PC-9 (cell line): ENCODE results near the gene LRRC59. TPM values are rescaled to one million over a fixed set of nuclear protein-coding genes. Genes with fewer than 3 reads are reported as not detected.
A peak's percentile ranks its signal among the peaks of the same experiment; 100 is the strongest.

Experiments used
- BruUV-seq: library from RNA; stranded (reverse); fragments of 400-500 nt; replicated peaks from 2 replicates; lab custom pipeline; 2021; lab: Mats Ljungman, UMichigan
- CTCF ChIA-PET: fragments of 300-600 bp; sonication (Branson Sonifier 250); formaldehyde crosslinking; loops from one replicate; lab custom pipeline; 2022; ENCODE audit warnings: antibody characterized with exemption; lab: Charles Lee
- POLR2A ChIA-PET: fragments of 300-600 bp; sonication (Branson Sonifier 250); formaldehyde crosslinking; loops from one replicate; lab custom pipeline; 2022; ENCODE audit warnings: antibody characterized with exemption; ENCODE audit not compliant: unreplicated experiment; lab: Charles Lee
- DNase-seq, 2 experiments: peaks; one replicate each; pipeline versions ENCODE4 v3.0.0 to v3.0.0-alpha.2; 2015 to 2022; ENCODE audit warnings: mixed read lengths in 1 of 2
- H2AFZ ChIP-seq: fragments of 200-600 bp; sonication (generic); 2 replicates; pipeline ENCODE4 v1.8.1; 2017; ENCODE audit warnings: antibody characterized with exemption
- H3F3A ChIP-seq: fragments of 200-600 bp; sonication (generic); 2 replicates; pipeline ENCODE4 v1.8.1; 2017; ENCODE audit warnings: antibody characterized with exemption, mild to moderate bottlenecking, low read depth; ENCODE audit not compliant: insufficient read depth
- H3K27ac ChIP-seq: fragments of 200-600 bp; sonication (generic); 2 replicates; pipeline ENCODE4 v1.6.1; 2016; ENCODE audit warnings: mixed run types
- H3K27me3 ChIP-seq: fragments of 200-600 bp; sonication (generic); 2 replicates; pipeline ENCODE4 v1.6.1; 2016; ENCODE audit warnings: low read depth, mixed run types; ENCODE audit not compliant: insufficient read depth
- H3K36me3 ChIP-seq: fragments of 200-600 bp; sonication (generic); 2 replicates; pipeline ENCODE4 v1.6.1; 2016; ENCODE audit warnings: low read depth, mixed run types
- H3K4me1 ChIP-seq: fragments of 200-600 bp; sonication (generic); replicated peaks from 2 replicates; pipeline ENCODE4 v1.6.1; 2016; ENCODE audit warnings: mixed run types; ENCODE audit not compliant: insufficient read depth
- H3K4me2 ChIP-seq: fragments of 200-600 bp; sonication (generic); 2 replicates; pipeline ENCODE4 v1.6.1; 2017; ENCODE audit warnings: mixed run types
- H3K4me3 ChIP-seq: fragments of 200-600 bp; sonication (generic); 2 replicates; pipeline ENCODE4 v1.6.1; 2016; ENCODE audit warnings: mixed run types
- H3K79me2 ChIP-seq: fragments of 200-600 bp; sonication (generic); 2 replicates; pipeline ENCODE4 v1.6.1; 2017; ENCODE audit warnings: low read depth, mixed run types
- H3K9me2 ChIP-seq: fragments of 200-600 bp; sonication (generic); 2 replicates; pipeline ENCODE4 v1.8.1; 2017; ENCODE audit warnings: mild to moderate bottlenecking; ENCODE audit not compliant: insufficient read depth
- H3K9me3 ChIP-seq: fragments of 200-600 bp; sonication (generic); 2 replicates; pipeline ENCODE4 v1.8.1; 2016; ENCODE audit warnings: low read depth; ENCODE audit not compliant: insufficient read depth
- H4K20me1 ChIP-seq: fragments of 200-600 bp; sonication (generic); 2 replicates; pipeline ENCODE4 v1.8.1; 2017; ENCODE audit not compliant: insufficient read depth
- CTCF ChIP-seq: fragments of 200-600 bp; sonication (generic); conservative IDR thresholded peaks from 2 replicates; pipeline ENCODE4 v1.6.1; 2017; ENCODE audit warnings: mixed run types, antibody characterized with exemption, mild to moderate bottlenecking, moderate library complexity
- EZH2 ChIP-seq: fragments of 200-600 bp; sonication (generic); IDR thresholded peaks from 2 replicates; pipeline ENCODE4 v1.8.0; 2017; ENCODE audit warnings: antibody characterized with exemption, low read depth
- intact Hi-C: fragments of 100-400 bp; cut with micrococcal nuclease; formaldehyde crosslinking; loops from one replicate; pipeline ENCODE4 v1.10.0; 2022; ENCODE audit not compliant: unreplicated experiment
- total RNA-seq: library from RNA; stranded (reverse); gene quantifications from 2 replicates; pipeline ENCODE4 v1.2.3, GENCODE V29; 2021

The LRRC59 gene
- total RNA-seq, 1 experiment from 2014 or later = 102 TPM

- peaks cover 20% of the 10 kb centered on the region; the same call in 1 of the 2 replicates for H3F3A ChIP-seq
- TF ChIP-seq EZH2 = no peak
- no peak for TF ChIP-seq CTCF
- peak; percentile 38 to 86 for DNase-seq
- H3K4me1 ChIP-seq = 0 out of 2 replicates have a peak, but pooled peaks cover 8% of the 10 kb centered on the region
- no peaks in the 10 kb centered on the region for H3K9me3 ChIP-seq
- H3K27ac ChIP-seq = no peak within 1 kb of the TSS
- BruUV-seq = TSS peak; percentile 79
- peak within 1 kb of the TSS; percentile 96 for H3K4me2 ChIP-seq
- CTCF ChIA-PET = interaction anchor here (0.6 to 1.0 kb wide), 2 partner anchors 17 to 637 kb away, joined by 3 to 4 read pairs; no protein-coding TSS in a partner anchor
- peak within 1 kb of the TSS; percentile 100 for H2AFZ ChIP-seq
- no peaks in the 10 kb centered on the region; the same call in 1 of the 2 replicates for H4K20me1 ChIP-seq
- H3K79me2 ChIP-seq = peaks cover 22% of the 10 kb centered on the region
- no peaks in the 10 kb centered on the region for H3K27me3 ChIP-seq
- H3K36me3 ChIP-seq = no peaks in the 10 kb centered on the region
- no peaks in the 10 kb centered on the region for H3K9me2 ChIP-seq
- intact Hi-C loops = loop anchor here (2.0 kb wide), 1 partner anchor 145 kb away; the partner anchor contains the start of gene COL1A1
- peak within 1 kb of the TSS; percentile 61 for H3K4me3 ChIP-seq
- POLR2A ChIA-PET = interaction anchor here (0.6 kb wide), 1 partner anchor 661 kb away, joined by 6 read pairs; no protein-coding TSS in a partner anchor
These were observed 51.7 kb downstream of the LRRC59 start, which contains the start of gene XYLT2 for GRCh38 chr17:50345432-50346312. TSS of gene XYLT2 (plus strand) at chr17:50346126. CDS start at chr17:50346141, 15 bp downstream.

- Histone ChIP-seq H3K27ac (no peak overlapping the region), H2AFZ (peak overlapping the region; percentile 100), H3F3A (peaks cover 20% of the 10 kb centered on the region; the same call in 1 of the 2 replicates), H3K4me3 (peak overlapping the region; percentile 61; the same call in 1 of the 2 replicates), H3K27me3 (no peaks in the 10 kb centered on the region), H3K4me2 (peak overlapping the region; percentile 96), H3K9me3 (no peaks in the 10 kb centered on the region), H3K79me2 (peaks cover 22% of the 10 kb centered on the region), H4K20me1 (no peaks in the 10 kb centered on the region; the same call in 1 of the 2 replicates), H3K36me3 (no peaks in the 10 kb centered on the region), H3K9me2 (no peaks in the 10 kb centered on the region), H3K4me1 (0 out of 2 replicates have a peak, but pooled peaks cover 8% of the 10 kb centered on the region)
- intact Hi-C loops = loop anchor here (2.0 kb wide), 1 partner anchor 144 kb away; the partner anchor contains the start of gene COL1A1
- no peak for DNase-seq
- ChIA-PET CTCF (no interaction called here), POLR2A (interaction anchor here (0.7 kb wide), 1 partner anchor 368 kb away, joined by 26 read pairs; no protein-coding TSS in a partner anchor)
- TF ChIP-seq EZH2 (no peak), CTCF (no peak)
- BruUV-seq = no TSS peak
These were observed 52.5 kb downstream of the LRRC59 start for GRCh38 chr17:50344731-50345365.

- Histone ChIP-seq H3K4me3 (no peak overlapping the region), H3K27me3 (no peaks in the 10 kb centered on the region), H3K4me1 (no peaks in the 10 kb centered on the region), H3K79me2 (no peaks in the 10 kb centered on the region), H3K4me2 (no peak overlapping the region), H3K36me3 (no peaks in the 10 kb centered on the region), H4K20me1 (no peaks in the 10 kb centered on the region), H2AFZ (no peak overlapping the region), H3F3A (0 out of 2 replicates have a peak, but pooled peaks cover under 1% of the 10 kb centered on the region), H3K9me3 (no peaks in the 10 kb centered on the region), H3K27ac (no peak overlapping the region), H3K9me2 (no peaks in the 10 kb centered on the region)
- no TSS peak for BruUV-seq
- DNase-seq = no peak
- ChIA-PET POLR2A (interaction anchor here (0.6 kb wide), 1 partner anchor 43 kb away, joined by 3 read pairs; no protein-coding TSS in a partner anchor), CTCF (no interaction called here)
- TF ChIP-seq EZH2 (no peak), CTCF (no peak)
- intact Hi-C loops = no loop called here
These were observed 57.9 kb downstream of the LRRC59 start for GRCh38 chr17:50339381-50339780.
